CD4-positive, alpha-beta T cell (primary cell): ENCODE data around the gene PDLIM4. TPM values are rescaled to one million over a fixed set of nuclear protein-coding genes. Genes with fewer than 3 reads are reported as not detected.
A peak's percentile ranks its signal among the peaks of the same experiment; 100 is the strongest.

Experiments used
- ATAC-seq: fragments of 200-7000 bp; cut with Tn5 transposase; one replicate; pipeline ENCODE4 v1.10.0; 2022; ENCODE audit warnings: mild to moderate bottlenecking; ENCODE audit not compliant: poor library complexity
- CTCF ChIA-PET: fragments of 350-600 bp; sonication (Branson Sonifier 250); formaldehyde crosslinking; loops from one replicate; lab custom pipeline; 2021; ENCODE audit warnings: antibody characterized with exemption, inconsistent platforms; lab: Charles Lee
- POLR2A ChIA-PET: fragments of 350-600 bp; sonication (Branson Sonifier 250); formaldehyde crosslinking; loops from one replicate; lab custom pipeline; 2021; ENCODE audit warnings: antibody characterized with exemption, inconsistent platforms; lab: Charles Lee
- DNase-seq, 14 experiments: peaks; one replicate each; pipeline ENCODE4 v3.0.0-alpha.2; 2013 to 2020; ENCODE audit warnings: mixed read lengths in 2 of 14
- H3K27ac ChIP-seq, 2 donors: one replicate each; pipeline versions ENCODE4 v1.5.1 to v1.7.0; 2013; ENCODE audit warnings: low read length in 2 of 2, low read depth in 1 of 2, mild to moderate bottlenecking in 1 of 2
- H3K27me3 ChIP-seq, 2 experiments: 1 replicate in 1 of 2; 2 replicates in 1 of 2; pipeline versions ENCODE4 v1.6.1 to v1.7.0; 2013; ENCODE audit warnings: low read length in 2 of 2, control low read depth in 1 of 2, mild to moderate bottlenecking in 1 of 2, moderate library complexity in 1 of 2; ENCODE audit not compliant: insufficient read depth in 2 of 2, control insufficient read depth in 1 of 2
- H3K36me3 ChIP-seq: one replicate; pipeline ENCODE4 v1.6.1; 2013; ENCODE audit warnings: low read length, control low read depth; ENCODE audit not compliant: insufficient read depth
- H3K4me1 ChIP-seq: one replicate; pipeline ENCODE4 v1.6.1; 2013; ENCODE audit warnings: low read length, control low read depth; ENCODE audit not compliant: insufficient read depth
- H3K4me3 ChIP-seq: one replicate; pipeline ENCODE4 v1.5.1; 2013; ENCODE audit warnings: mild to moderate bottlenecking, low read length, moderate library complexity
- H3K9me3 ChIP-seq, 2 experiments: 1 replicate in 1 of 2; 2 replicates in 1 of 2; pipeline versions ENCODE4 v1.6.1 to v1.7.0; 2013; ENCODE audit warnings: low read length in 2 of 2, mild to moderate bottlenecking in 2 of 2, control low read depth in 1 of 2, moderate library complexity in 1 of 2; ENCODE audit not compliant: control insufficient read depth in 1 of 2, insufficient read depth in 1 of 2
- H3K27ac Mint-ChIP-seq: one replicate; pipeline ENCODE4 v1.8.0; 2020; ENCODE audit warnings: mixed read lengths
- H3K27me3 Mint-ChIP-seq: one replicate; pipeline ENCODE4 v1.8.0; 2021; ENCODE audit warnings: mixed read lengths
- H3K36me3 Mint-ChIP-seq: one replicate; pipeline ENCODE4 v1.8.0; 2021; ENCODE audit warnings: low read depth, mixed read lengths
- H3K4me1 Mint-ChIP-seq: one replicate; pipeline ENCODE4 v1.8.0; 2021; ENCODE audit warnings: low read depth, mixed read lengths
- H3K4me3 Mint-ChIP-seq: one replicate; pipeline ENCODE4 v1.8.0; 2020; ENCODE audit warnings: mild to moderate bottlenecking, mixed read lengths
- H3K9me3 Mint-ChIP-seq: one replicate; pipeline ENCODE4 v1.8.0; 2020; ENCODE audit warnings: mixed read lengths
- CTCF ChIP-seq: fragments of 200-600 bp; IDR thresholded peaks from one replicate; pipeline ENCODE4 v1.8.0; 2022; ENCODE audit warnings: antibody characterized with exemption, mild to moderate bottlenecking
- intact Hi-C, 2 experiments: fragments of 100-400 bp; cut with DNase I in 1 of 2; cut with micrococcal nuclease in 1 of 2; formaldehyde crosslinking; loops; one replicate each; pipeline versions ENCODE4 v1.15.1 to v1.9.0; 2023 to 2025; cut with DNase I, micrococcal nuclease
- total RNA-seq, 174 experiments: library from RNA in 2 of 174; stranded (reverse) in 2 of 174; gene quantifications; one replicate each; pipeline ENCODE4 v1.2.3 and lab custom pipeline; 2021 to 2026

PDLIM4 gene
- total RNA-seq, 2 experiments from 2014 or later: not detected

- ATAC-seq: no peak
Observed at GRCh38 chr5:132295505-132296411, 38.3 kb downstream of the PDLIM4 start.

GRCh38 chr5:132296412-132297016, 39.0 kb downstream of the PDLIM4 start:
- Mint-ChIP-seq H3K4me1 (peaks cover 10% of the 10 kb centered on the region), H3K4me3 (peak overlapping the region; percentile 45), H3K36me3 (no peaks in the 10 kb centered on the region), H3K9me3 (no peaks in the 10 kb centered on the region), H3K27ac (no peak overlapping the region), H3K27me3 (peaks cover 31% of the 10 kb centered on the region)
- ATAC-seq: no peak
- H3K9me3 ChIP-seq: no peaks in the 10 kb centered on the region
- ChIA-PET CTCF (no interaction called here), POLR2A (no interaction called here)
- H3K36me3 ChIP-seq: no peaks in the 10 kb centered on the region
- H3K27me3 ChIP-seq: peaks cover 10 to 19% of the 10 kb centered on the region in 2 experiments
- no peak overlapping the region for H3K4me3 ChIP-seq
- TF ChIP-seq CTCF: no peak
- peaks cover 26% of the 10 kb centered on the region for H3K4me1 ChIP-seq
- H3K27ac ChIP-seq: no peak overlapping the region
- DNase-seq: no peak
- intact Hi-C loops: no loop called here

More at GRCh38 chr5:132295505-132296411, 38.3 kb downstream of the PDLIM4 start:
- Mint-ChIP-seq H3K27me3 (peaks cover 32% of the 10 kb centered on the region), H3K4me1 (peaks cover 10% of the 10 kb centered on the region), H3K4me3 (peak overlapping the region; percentile 92), H3K27ac (no peak overlapping the region), H3K36me3 (no peaks in the 10 kb centered on the region), H3K9me3 (no peaks in the 10 kb centered on the region)
- no peaks in the 10 kb centered on the region for H3K36me3 ChIP-seq
- ChIA-PET CTCF (interaction anchor here (0.6 kb wide), 1 partner anchor 458 kb away, joined by 5 read pairs; no protein-coding TSS in a partner anchor), POLR2A (no interaction called here)
- H3K27me3 ChIP-seq: peaks cover 10 to 19% of the 10 kb centered on the region in 2 experiments
- H3K4me1 ChIP-seq: peaks cover 26% of the 10 kb centered on the region
- H3K4me3 ChIP-seq: peak overlapping the region; percentile 64
- H3K9me3 ChIP-seq: no peaks in the 10 kb centered on the region
- DNase-seq: no peak
- no peak overlapping the region for H3K27ac ChIP-seq
- TF ChIP-seq CTCF: no peak
- intact Hi-C loops: no loop called here

- no peak overlapping the region for H3K27ac Mint-ChIP-seq
- no peaks in the 10 kb centered on the region for H3K36me3 Mint-ChIP-seq
- intact Hi-C loops: no loop called here
- H3K9me3 ChIP-seq: no peaks in the 10 kb centered on the region
- peaks cover 10 to 16% of the 10 kb centered on the region in 2 experiments for H3K27me3 ChIP-seq
- ATAC-seq (no peak), DNase-seq (no peak)
- H3K4me3 ChIP-seq: no peak overlapping the region
- H3K4me1 ChIP-seq: peaks cover 26% of the 10 kb centered on the region
- H3K36me3 ChIP-seq: no peaks in the 10 kb centered on the region
- ChIA-PET CTCF (no interaction called here), POLR2A (no interaction called here)
- no peak overlapping the region for H3K4me3 Mint-ChIP-seq
- H3K27ac ChIP-seq: no peak overlapping the region
- H3K4me1 Mint-ChIP-seq: peaks cover 10% of the 10 kb centered on the region
- no peaks in the 10 kb centered on the region for H3K9me3 Mint-ChIP-seq
- peaks cover 31% of the 10 kb centered on the region for H3K27me3 Mint-ChIP-seq
- no peak for TF ChIP-seq CTCF
Observed at GRCh38 chr5:132297211-132297940, 39.9 kb downstream of the PDLIM4 start.
